MM.1S (cell line): Measurements from ENCODE around the gene SLC2A13.
"Not testable (repeated sequence)": the region's sequence is repeated elsewhere in the genome, so short reads cannot be mapped to it uniquely, and the experiment has no call there.

Experiments used
- DNase-seq: peaks from one replicate; pipeline ENCODE4 v3.0.0-alpha.2; 2015
- H2AFZ ChIP-seq: fragments of 300-600 bp; sonication (generic); 2 replicates; pipeline ENCODE4 v1.6.0; 2016; ENCODE audit warnings: antibody characterized with exemption, low read length
- H3F3A ChIP-seq: fragments of 300-600 bp; sonication (generic); 2 replicates; pipeline ENCODE4 v1.6.1; 2016; ENCODE audit warnings: mild to moderate bottlenecking, antibody characterized with exemption, low read length, moderate library complexity, mixed read lengths; ENCODE audit not compliant: insufficient read depth
- H3K27ac ChIP-seq: fragments of 300-600 bp; sonication (generic); 2 replicates; pipeline ENCODE4 v1.5.1; 2016; ENCODE audit warnings: mild to moderate bottlenecking, low read length
- H3K27me3 ChIP-seq: fragments of 300-600 bp; sonication (generic); replicated peaks from 2 replicates; pipeline ENCODE4 v1.6.0; 2016; ENCODE audit warnings: low read length; ENCODE audit not compliant: insufficient read depth
- H3K36me3 ChIP-seq: fragments of 300-600 bp; sonication (generic); replicated peaks from 2 replicates; pipeline ENCODE4 v1.6.1; 2016; ENCODE audit warnings: mild to moderate bottlenecking, low read length, mixed read lengths; ENCODE audit not compliant: insufficient read depth
- H3K4me1 ChIP-seq: fragments of 300-600 bp; sonication (generic); 2 replicates; pipeline ENCODE4 v1.6.1; 2016; ENCODE audit warnings: low read length, mixed read lengths
- H3K4me2 ChIP-seq: fragments of 300-600 bp; sonication (generic); 2 replicates; pipeline ENCODE4 v1.6.0; 2016; ENCODE audit warnings: low read depth, low read length
- H3K4me3 ChIP-seq: fragments of 300-600 bp; sonication (generic); 2 replicates; pipeline ENCODE4 v1.5.1; 2016; ENCODE audit warnings: low read length, mixed read lengths
- H3K79me2 ChIP-seq: fragments of 300-600 bp; sonication (generic); 2 replicates; pipeline ENCODE4 v1.6.1; 2016; ENCODE audit warnings: mixed run types, low read length, mixed read lengths
- H3K9ac ChIP-seq: fragments of 300-600 bp; sonication (generic); 2 replicates; pipeline ENCODE4 v1.6.1; 2016; ENCODE audit warnings: low read length, mixed read lengths
- H3K9me2 ChIP-seq: fragments of 300-600 bp; sonication (generic); replicated peaks from 2 replicates; pipeline ENCODE4 v1.6.1; 2016; ENCODE audit warnings: mild to moderate bottlenecking, low read length, mixed read lengths; ENCODE audit not compliant: insufficient read depth
- H3K9me3 ChIP-seq: fragments of 300-600 bp; sonication (generic); replicated peaks from 2 replicates; pipeline ENCODE4 v1.6.1; 2016; ENCODE audit warnings: mild to moderate bottlenecking, low read length, mixed read lengths; ENCODE audit not compliant: insufficient read depth
- H4K20me1 ChIP-seq: fragments of 300-600 bp; sonication (generic); 2 replicates; pipeline ENCODE4 v1.6.1; 2016; ENCODE audit warnings: mild to moderate bottlenecking, low read length, moderate library complexity, mixed read lengths; ENCODE audit not compliant: insufficient read depth
- CTCF ChIP-seq: fragments of 300-600 bp; sonication (generic); IDR thresholded peaks from 2 replicates; pipeline ENCODE4 v1.5.1; 2016; ENCODE audit warnings: antibody characterized with exemption, low read length, mixed read lengths
- EZH2 ChIP-seq: fragments of 300-600 bp; sonication (generic); optimal IDR thresholded peaks from 2 replicates; pipeline ENCODE3; 2017; ENCODE audit warnings: low read depth, mild to moderate bottlenecking, antibody characterized with exemption, low read length, mixed read lengths
- EZH2phosphoT487 ChIP-seq: fragments of 300-600 bp; sonication (generic); IDR thresholded peaks from 2 replicates; pipeline ENCODE4 v1.6.1; 2018; ENCODE audit warnings: antibody characterized with exemption, low read length

Gene SLC2A13

GRCh38 chr12:39752482-39753137 lies 353.3 kb downstream of the SLC2A13 start:
- Histone ChIP-seq H3F3A (peaks cover 16% of the 10 kb centered on the region), H2AFZ (peak overlapping the region; percentile 33), H3K4me1 (peaks cover 26% of the 10 kb centered on the region), H3K9ac (peak overlapping the region; percentile 35), H3K27me3 (no peaks in the 10 kb centered on the region), H3K27ac (peak overlapping the region; percentile 89), H3K4me2 (peak overlapping the region; percentile 66), H3K36me3 (no peaks in the 10 kb centered on the region; the same call in 1 of the 2 replicates), H3K9me3 (no peaks in the 10 kb centered on the region), H3K4me3 (peak overlapping the region; percentile 28; the same call in 1 of the 2 replicates), H4K20me1 (no peaks in the 10 kb centered on the region), H3K79me2 (no peaks in the 10 kb centered on the region), H3K9me2 (no peaks in the 10 kb centered on the region)
- no peak for TF ChIP-seq CTCF
- TF ChIP-seq EZH2 = no peak
- no peak for TF ChIP-seq EZH2phosphoT487
- peak; percentile 92 for DNase-seq

- not testable (repeated sequence) for H3K9me2 ChIP-seq, DNase-seq, H3K9me3 ChIP-seq, H4K20me1 ChIP-seq, H3K9ac ChIP-seq, H2AFZ ChIP-seq, H3K79me2 ChIP-seq, H3K4me2 ChIP-seq, H3K4me3 ChIP-seq, H3K27me3 ChIP-seq, H3K36me3 ChIP-seq, H3K27ac ChIP-seq, H3K4me1 ChIP-seq, H3F3A ChIP-seq
Observed at GRCh38 chr12:39746151-39746550, 359.7 kb downstream of the SLC2A13 start.

- no peaks in the 10 kb centered on the region for H3K79me2 ChIP-seq
- H3K4me2 ChIP-seq = no peak overlapping the region
- H3K27me3 ChIP-seq = no peaks in the 10 kb centered on the region
- no peaks in the 10 kb centered on the region for H3K9me3 ChIP-seq
- H3K36me3 ChIP-seq = no peaks in the 10 kb centered on the region
- no peak for DNase-seq
- H2AFZ ChIP-seq = no peak overlapping the region
- H3K9ac ChIP-seq = no peak overlapping the region
- H3K27ac ChIP-seq = no peak overlapping the region
- H3K4me1 ChIP-seq = no peaks in the 10 kb centered on the region
- no peaks in the 10 kb centered on the region for H4K20me1 ChIP-seq
- no peaks in the 10 kb centered on the region for H3K9me2 ChIP-seq
- TF ChIP-seq CTCF = no peak
- TF ChIP-seq EZH2 = no peak
- TF ChIP-seq EZH2phosphoT487 = no peak
- no peaks in the 10 kb centered on the region for H3F3A ChIP-seq
- no peak overlapping the region for H3K4me3 ChIP-seq
Observed at GRCh38 chr12:39743655-39744054, 362.2 kb downstream of the SLC2A13 start.

- H4K20me1 ChIP-seq = no peaks in the 10 kb centered on the region
- H3K27me3 ChIP-seq = no peaks in the 10 kb centered on the region
- no peaks in the 10 kb centered on the region for H3K9me2 ChIP-seq
- H3F3A ChIP-seq = no peaks in the 10 kb centered on the region
- no peak overlapping the region for H3K9ac ChIP-seq
- no peaks in the 10 kb centered on the region for H3K9me3 ChIP-seq
- H3K79me2 ChIP-seq = no peaks in the 10 kb centered on the region
- no peaks in the 10 kb centered on the region for H3K36me3 ChIP-seq
- H3K4me3 ChIP-seq = no peak overlapping the region
- no peak overlapping the region for H2AFZ ChIP-seq
- TF ChIP-seq EZH2phosphoT487 (no peak), CTCF (no peak), EZH2 (no peak)
- H3K27ac ChIP-seq = no peak overlapping the region
- H3K4me2 ChIP-seq = no peak overlapping the region
- H3K4me1 ChIP-seq = no peaks in the 10 kb centered on the region
- DNase-seq = no peak
Observed at GRCh38 chr12:39736406-39736805, 369.5 kb downstream of the SLC2A13 start.
